Measurements from ENCODE around the gene CGNL1. TPM values are rescaled to one million over a fixed set of nuclear protein-coding genes. Genes with fewer than 3 reads are reported as not detected.

Gene CGNL1
- total RNA-seq, 1 experiment from 2014 or later, result 0.34 TPM

- DNase-seq (ENCODE audit: low read depth), result no peak
Observed at GRCh38 chr15:57545995-57546394, 169.7 kb downstream of the CGNL1 start.

- no peak for DNase-seq (ENCODE audit: low read depth)
Observed at GRCh38 chr15:57547243-57547755, 171.0 kb downstream of the CGNL1 start.

- no peak for DNase-seq (ENCODE audit: low read depth)
Observed at GRCh38 chr15:57548351-57548750, 172.0 kb downstream of the CGNL1 start.

GRCh38 chr15:57548835-57549234 is 172.5 kb downstream of the CGNL1 start:
- DNase-seq (ENCODE audit: low read depth), result no peak

GRCh38 chr15:57549935-57550334 is 173.6 kb downstream of the CGNL1 start:
- DNase-seq (ENCODE audit: low read depth), result no peak

- no peak for DNase-seq (ENCODE audit: low read depth)
Observed at GRCh38 chr15:57550640-57551039, 174.3 kb downstream of the CGNL1 start.

- peak; percentile 88 for DNase-seq (ENCODE audit: low read depth)
Observed at GRCh38 chr15:57551715-57552677, 175.7 kb downstream of the CGNL1 start.

- no peak for DNase-seq (ENCODE audit: low read depth)
Observed at GRCh38 chr15:57552678-57553334, 176.5 kb downstream of the CGNL1 start.

GRCh38 chr15:57553526-57553925 is 177.2 kb downstream of the CGNL1 start:
- no peak for DNase-seq (ENCODE audit: low read depth)

- peak; percentile 57 for DNase-seq (ENCODE audit: low read depth)
Observed at GRCh38 chr15:57554063-57554811, 177.9 kb downstream of the CGNL1 start.

GRCh38 chr15:57554812-57555179 is 178.5 kb downstream of the CGNL1 start:
- DNase-seq (ENCODE audit: low read depth), result no peak

GRCh38 chr15:57555270-57555669 is 179.0 kb downstream of the CGNL1 start:
- DNase-seq (ENCODE audit: low read depth), result peak; percentile 39

- no peak for DNase-seq (ENCODE audit: low read depth)
Observed at GRCh38 chr15:57556040-57556439, 179.7 kb downstream of the CGNL1 start.

GRCh38 chr15:57557267-57557666 is 181.0 kb downstream of the CGNL1 start:
- no peak for DNase-seq (ENCODE audit: low read depth)

GRCh38 chr15:57557810-57558209 is 181.5 kb downstream of the CGNL1 start:
- no peak for DNase-seq (ENCODE audit: low read depth)

- DNase-seq (ENCODE audit: low read depth), result peak; percentile 57
Observed at GRCh38 chr15:57559875-57560274, 183.6 kb downstream of the CGNL1 start.

- DNase-seq (ENCODE audit: low read depth), result peak; percentile 73
Observed at GRCh38 chr15:57561041-57561711, 184.9 kb downstream of the CGNL1 start.

- no peak for DNase-seq (ENCODE audit: low read depth)
Observed at GRCh38 chr15:57562196-57562769, 186.0 kb downstream of the CGNL1 start.

GRCh38 chr15:57563416-57563815 is 187.1 kb downstream of the CGNL1 start:
- no peak for DNase-seq (ENCODE audit: low read depth)

- peak; percentile 29 for DNase-seq (ENCODE audit: low read depth)
Observed at GRCh38 chr15:57565311-57565710, 189.0 kb downstream of the CGNL1 start.

- no peak for DNase-seq (ENCODE audit: low read depth)
Observed at GRCh38 chr15:57566834-57567233, 190.5 kb downstream of the CGNL1 start.
